UCSD-AML1 (cell line): ENCODE measurements around the gene DENND1B.
"Not testable (repeated sequence)": the region's sequence is repeated elsewhere in the genome, so short reads cannot be mapped to it uniquely, and the experiment has no call there.

Experiments
- DNase-seq: peaks from one replicate; lab custom pipeline; 2025; ENCODE audit not compliant: unreplicated experiment; lab: John Stamatoyannopoulos, UW

DENND1B gene

GRCh38 chr1:197633447-197634078 is 141.7 kb downstream of the DENND1B start:
- DNase-seq = peak; percentile 4

GRCh38 chr1:197632651-197633050 is 142.6 kb downstream of the DENND1B start:
- no peak for DNase-seq

GRCh38 chr1:197632005-197632404 is 143.3 kb downstream of the DENND1B start:
- no peak for DNase-seq

- no peak for DNase-seq
These were observed 152.9 kb downstream of the DENND1B start for GRCh38 chr1:197622371-197622770.

GRCh38 chr1:197621761-197622160 is 153.5 kb downstream of the DENND1B start:
- no peak for DNase-seq

- no peak for DNase-seq
These were observed 154.5 kb downstream of the DENND1B start for GRCh38 chr1:197620714-197621163.

- no peak for DNase-seq
These were observed 156.2 kb downstream of the DENND1B start for GRCh38 chr1:197619008-197619640.

- DNase-seq = no peak
These were observed 157.2 kb downstream of the DENND1B start for GRCh38 chr1:197618061-197618460.

- DNase-seq = no peak
These were observed 159.6 kb downstream of the DENND1B start for GRCh38 chr1:197615693-197616011.

GRCh38 chr1:197614916-197615692 is 160.2 kb downstream of the DENND1B start:
- peak; percentile 12 for DNase-seq

GRCh38 chr1:197606168-197606845 is 169.0 kb downstream of the DENND1B start:
- DNase-seq = no peak

- no peak for DNase-seq
These were observed 171.0 kb downstream of the DENND1B start for GRCh38 chr1:197604302-197604701.

- DNase-seq = no peak
These were observed 174.5 kb downstream of the DENND1B start for GRCh38 chr1:197600751-197601150.

- DNase-seq = no peak
These were observed 175.5 kb downstream of the DENND1B start for GRCh38 chr1:197599789-197600188.

GRCh38 chr1:197598935-197599334 is 176.3 kb downstream of the DENND1B start:
- no peak for DNase-seq

GRCh38 chr1:197595304-197595904 is 179.9 kb downstream of the DENND1B start:
- DNase-seq = no peak

GRCh38 chr1:197590687-197591086 is 184.6 kb downstream of the DENND1B start:
- no peak for DNase-seq

GRCh38 chr1:197585809-197586208 is 189.5 kb downstream of the DENND1B start:
- DNase-seq = no peak

GRCh38 chr1:197577580-197577979 is 197.7 kb downstream of the DENND1B start:
- DNase-seq = no peak

- DNase-seq = not testable (repeated sequence)
These were observed 199.7 kb downstream of the DENND1B start for GRCh38 chr1:197575531-197575930.

GRCh38 chr1:197572169-197572568 is 203.1 kb downstream of the DENND1B start:
- DNase-seq = no peak
